ENCODE measurements around the gene UGT1A6. TPM values are rescaled to one million over a fixed set of nuclear protein-coding genes. Genes with fewer than 3 reads are reported as not detected.
A peak's percentile ranks its signal among the peaks of the same experiment; 100 is the strongest.

The UGT1A6 gene
- total RNA-seq, 2 donors from 2014 or later = 6.4 to 10.2 TPM

GRCh38 chr2:233754872-233755611 is 62.4 kb downstream of the UGT1A6 start:
- ATAC-seq (no peak), DNase-seq (no peak)
- intact Hi-C loops (cut with DNase I, micrococcal nuclease) = no loop called here

- intact Hi-C loops (cut with DNase I, micrococcal nuclease) = no loop called here
- DNase-seq (no peak), ATAC-seq (peak; percentile 91)
Measured at GRCh38 chr2:233756429-233757081, 63.9 kb downstream of the UGT1A6 start.

GRCh38 chr2:233758141-233758540 is 65.5 kb downstream of the UGT1A6 start:
- ATAC-seq (peak; percentile 75), DNase-seq (no peak)
- intact Hi-C loops (cut with DNase I, micrococcal nuclease) = no loop called here

- ATAC-seq = no peak
- intact Hi-C loops (cut with DNase I, micrococcal nuclease) = no loop called here
- DNase-seq = no peak
Measured at GRCh38 chr2:233758849-233759248, 66.2 kb downstream of the UGT1A6 start.

GRCh38 chr2:233760043-233760442 is 67.4 kb downstream of the UGT1A6 start, which contains the start of gene UGT1A1:
Gene UGT1A1 (plus strand): TSS chr2:233760270. CDS start chr2:233760288, 18 bp downstream.
- intact Hi-C loops (cut with DNase I, micrococcal nuclease) = no loop called here
- peak; percentile 23 for ATAC-seq
- DNase-seq = no peak

GRCh38 chr2:233761040-233761769 is 68.5 kb downstream of the UGT1A6 start:
- ATAC-seq (no peak), DNase-seq (no peak)
- intact Hi-C loops (cut with DNase I, micrococcal nuclease) = no loop called here

- ATAC-seq (peak; percentile 85), DNase-seq (no peak)
- intact Hi-C loops (cut with DNase I, micrococcal nuclease) = no loop called here
Measured at GRCh38 chr2:233764264-233764663, 71.6 kb downstream of the UGT1A6 start.

GRCh38 chr2:233764761-233765160 is 72.1 kb downstream of the UGT1A6 start:
- intact Hi-C loops (cut with DNase I, micrococcal nuclease) = no loop called here
- ATAC-seq = no peak
- no peak for DNase-seq

- intact Hi-C loops (cut with DNase I, micrococcal nuclease) = no loop called here
- ATAC-seq (peak; percentile 59), DNase-seq (peak in 1 of 2 donors; percentile 18)
Measured at GRCh38 chr2:233766416-233766815, 73.7 kb downstream of the UGT1A6 start.

- ATAC-seq (no peak), DNase-seq (no peak)
- intact Hi-C loops (cut with DNase I, micrococcal nuclease) = no loop called here
Measured at GRCh38 chr2:233768076-233768475, 75.4 kb downstream of the UGT1A6 start.

- intact Hi-C loops (cut with DNase I, micrococcal nuclease) = no loop called here
- no peak for ATAC-seq
- no peak for DNase-seq
Measured at GRCh38 chr2:233769260-233769659, 76.6 kb downstream of the UGT1A6 start.

GRCh38 chr2:233772153-233772552 is 79.5 kb downstream of the UGT1A6 start:
- DNase-seq = no peak
- ATAC-seq = no peak
- intact Hi-C loops (cut with DNase I, micrococcal nuclease) = no loop called here

GRCh38 chr2:233772583-233772982 is 79.9 kb downstream of the UGT1A6 start:
- DNase-seq = no peak
- no peak for ATAC-seq
- intact Hi-C loops (cut with DNase I, micrococcal nuclease) = no loop called here

GRCh38 chr2:233773854-233774253 is 81.2 kb downstream of the UGT1A6 start:
- no peak for ATAC-seq
- no peak for DNase-seq
- intact Hi-C loops (cut with DNase I, micrococcal nuclease) = no loop called here

GRCh38 chr2:233775414-233775813 is 82.7 kb downstream of the UGT1A6 start:
- ATAC-seq = no peak
- DNase-seq = no peak
- intact Hi-C loops (cut with DNase I, micrococcal nuclease) = no loop called here

- intact Hi-C loops (cut with DNase I, micrococcal nuclease) = no loop called here
- ATAC-seq (no peak), DNase-seq (no peak)
Measured at GRCh38 chr2:233778030-233778429, 85.3 kb downstream of the UGT1A6 start, which contains the start of gene MROH2A. Gene MROH2A (plus strand): TSS chr2:233778330. CDS start chr2:233779359, 1,029 bp downstream.

GRCh38 chr2:233779722-233780121 is 87.0 kb downstream of the UGT1A6 start:
- no peak for ATAC-seq
- intact Hi-C loops (cut with DNase I, micrococcal nuclease) = no loop called here
- no peak for DNase-seq

GRCh38 chr2:233780771-233781170 is 88.1 kb downstream of the UGT1A6 start:
- intact Hi-C loops (cut with DNase I, micrococcal nuclease) = no loop called here
- ATAC-seq = no peak
- DNase-seq = no peak

- intact Hi-C loops (cut with DNase I, micrococcal nuclease) = no loop called here
- no peak for ATAC-seq
- no peak for DNase-seq
Measured at GRCh38 chr2:233789554-233789953, 96.9 kb downstream of the UGT1A6 start.
